SJSA1 (cell line): ENCODE results near the gene CCNO. TPM values are rescaled to one million over a fixed set of nuclear protein-coding genes. Genes with fewer than 3 reads are reported as not detected.

ENCODE experiments used
- DNase-seq, 2 experiments: peaks; one replicate each; pipeline ENCODE4 v3.0.0-alpha.2; 2015 to 2020; ENCODE audit warnings: low spot score in 2 of 2, low read depth in 1 of 2
- H3K27ac ChIP-seq: fragments of 250-450 bp; sonication (Bioruptor Pico); 2 replicates; pipeline ENCODE4 v1.5.1; 2020; ENCODE audit warnings: mild to moderate bottlenecking, moderate library complexity
- H3K27me3 ChIP-seq: fragments of 250-450 bp; sonication (Bioruptor Pico); replicated peaks from 2 replicates; pipeline ENCODE4 v1.5.1; 2020; ENCODE audit warnings: mild to moderate bottlenecking, moderate library complexity
- H3K36me3 ChIP-seq: fragments of 250-450 bp; sonication (Bioruptor Pico); 2 replicates; pipeline ENCODE4 v1.5.1; 2020; ENCODE audit warnings: mild to moderate bottlenecking
- H3K4me1 ChIP-seq: fragments of 250-450 bp; sonication (Bioruptor Pico); replicated peaks from 2 replicates; pipeline ENCODE4 v1.6.1; 2021; ENCODE audit warnings: mild to moderate bottlenecking
- H3K4me3 ChIP-seq: fragments of 250-450 bp; sonication (Bioruptor Pico); 2 replicates; pipeline ENCODE4 v1.5.1; 2020; ENCODE audit warnings: mild to moderate bottlenecking
- H3K9me3 ChIP-seq: fragments of 250-450 bp; sonication (Bioruptor Pico); replicated peaks from 2 replicates; pipeline ENCODE4 v1.5.1; 2020; ENCODE audit warnings: mild to moderate bottlenecking
- total RNA-seq: library from RNA; depleted of rRNA; stranded (reverse); fragments of >200 nt; shearing (Covaris generic); gene quantifications from 2 replicates; pipeline ENCODE4 v1.2.3, GENCODE V29; 2014; rRNA removed

Gene CCNO
- total RNA-seq = 0.34 TPM in 1 of 2 replicates, not detected in the other

- H3K4me1 ChIP-seq = peaks cover 20% of the 10 kb centered on the region
- H3K36me3 ChIP-seq = no peaks in the 10 kb centered on the region
- no peak within 1 kb of the TSS for H3K27ac ChIP-seq
- H3K4me3 ChIP-seq = peak within 1 kb of the TSS; percentile 49
- peak; percentile 77 to 83 for DNase-seq
- H3K27me3 ChIP-seq = no peaks in the 10 kb centered on the region; the same call in 1 of the 2 replicates
- H3K9me3 ChIP-seq = no peaks in the 10 kb centered on the region
These were observed at the start of gene CCNO for GRCh38 chr5:55232985-55233928. TSS of gene CCNO (minus strand) at chr5:55233608. CDS start at chr5:55233523, 85 bp downstream.

- no peak for DNase-seq
- Histone ChIP-seq H3K36me3 (peaks cover 80% of the 10 kb centered on the region), H3K27me3 (no peaks in the 10 kb centered on the region), H3K4me1 (no peaks in the 10 kb centered on the region; the same call in 1 of the 2 replicates), H3K9me3 (no peaks in the 10 kb centered on the region), H3K27ac (no peak overlapping the region), H3K4me3 (no peak overlapping the region)
These were observed 45.4 kb upstream of the CCNO start for GRCh38 chr5:55278778-55279177.

GRCh38 chr5:55276771-55277170, 43.4 kb upstream of the CCNO start:
- Histone ChIP-seq H3K4me1 (no peaks in the 10 kb centered on the region; the same call in 1 of the 2 replicates), H3K36me3 (peaks cover 83% of the 10 kb centered on the region), H3K27ac (no peak overlapping the region), H3K27me3 (no peaks in the 10 kb centered on the region), H3K4me3 (no peak overlapping the region), H3K9me3 (no peaks in the 10 kb centered on the region)
- DNase-seq = no peak

- H3K27me3 ChIP-seq = no peaks in the 10 kb centered on the region
- H3K36me3 ChIP-seq = peaks cover 73% of the 10 kb centered on the region
- H3K4me1 ChIP-seq = no peaks in the 10 kb centered on the region
- H3K27ac ChIP-seq = no peak overlapping the region
- no peak for DNase-seq
- no peak overlapping the region for H3K4me3 ChIP-seq
- no peaks in the 10 kb centered on the region for H3K9me3 ChIP-seq
These were observed 24.9 kb upstream of the CCNO start for GRCh38 chr5:55258339-55258738.

GRCh38 chr5:55254802-55255201, 21.4 kb upstream of the CCNO start:
- no peak overlapping the region for H3K4me3 ChIP-seq
- no peaks in the 10 kb centered on the region for H3K9me3 ChIP-seq
- H3K27ac ChIP-seq = no peak overlapping the region
- H3K27me3 ChIP-seq = no peaks in the 10 kb centered on the region
- DNase-seq = no peak
- peaks cover 45% of the 10 kb centered on the region for H3K36me3 ChIP-seq
- no peaks in the 10 kb centered on the region for H3K4me1 ChIP-seq

GRCh38 chr5:55250064-55250463, 16.7 kb upstream of the CCNO start:
- H3K36me3 ChIP-seq = peaks cover 4% of the 10 kb centered on the region
- no peak for DNase-seq
- no peak overlapping the region for H3K4me3 ChIP-seq
- no peak overlapping the region for H3K27ac ChIP-seq
- no peaks in the 10 kb centered on the region; the same call in 1 of the 2 replicates for H3K9me3 ChIP-seq
- no peaks in the 10 kb centered on the region for H3K4me1 ChIP-seq
- H3K27me3 ChIP-seq = no peaks in the 10 kb centered on the region

GRCh38 chr5:55241746-55242145, 8.3 kb upstream of the CCNO start:
- Histone ChIP-seq H3K27ac (no peak overlapping the region), H3K4me3 (no peak overlapping the region), H3K4me1 (no peaks in the 10 kb centered on the region), H3K9me3 (no peaks in the 10 kb centered on the region), H3K27me3 (peaks cover 3% of the 10 kb centered on the region), H3K36me3 (no peaks in the 10 kb centered on the region)
- no peak for DNase-seq

GRCh38 chr5:55236800-55237199, 3.4 kb upstream of the CCNO start:
- Histone ChIP-seq H3K27ac (no peak overlapping the region), H3K9me3 (no peaks in the 10 kb centered on the region), H3K36me3 (no peaks in the 10 kb centered on the region), H3K27me3 (peaks cover 3% of the 10 kb centered on the region; the same call in 1 of the 2 replicates), H3K4me3 (no peak overlapping the region), H3K4me1 (peaks cover 20% of the 10 kb centered on the region)
- no peak for DNase-seq

- DNase-seq = no peak
- no peaks in the 10 kb centered on the region for H3K36me3 ChIP-seq
- no peaks in the 10 kb centered on the region for H3K9me3 ChIP-seq
- H3K27ac ChIP-seq = no peak overlapping the region
- peak overlapping the region; percentile 49 for H3K4me3 ChIP-seq
- H3K27me3 ChIP-seq = no peaks in the 10 kb centered on the region; the same call in 1 of the 2 replicates
- H3K4me1 ChIP-seq = peaks cover 20% of the 10 kb centered on the region
These were observed 803 bp upstream of the CCNO start for GRCh38 chr5:55234121-55234700.

GRCh38 chr5:55232271-55232984, 980 bp downstream of the CCNO start:
- no peaks in the 10 kb centered on the region for H3K36me3 ChIP-seq
- H3K4me3 ChIP-seq = peak overlapping the region; percentile 49
- no peak for DNase-seq
- H3K27ac ChIP-seq = no peak overlapping the region
- peaks cover 25% of the 10 kb centered on the region for H3K4me1 ChIP-seq
- no peaks in the 10 kb centered on the region; the same call in 1 of the 2 replicates for H3K27me3 ChIP-seq
- no peaks in the 10 kb centered on the region for H3K9me3 ChIP-seq

- H3K4me3 ChIP-seq = no peak overlapping the region
- H3K27ac ChIP-seq = no peak overlapping the region
- H3K36me3 ChIP-seq = no peaks in the 10 kb centered on the region
- H3K27me3 ChIP-seq = no peaks in the 10 kb centered on the region; the same call in 1 of the 2 replicates
- DNase-seq = no peak
- H3K9me3 ChIP-seq = no peaks in the 10 kb centered on the region
- peaks cover 28% of the 10 kb centered on the region for H3K4me1 ChIP-seq
These were observed 1.5 kb downstream of the CCNO start for GRCh38 chr5:55231919-55232270.

- Histone ChIP-seq H3K9me3 (no peaks in the 10 kb centered on the region; the same call in 1 of the 2 replicates), H3K4me1 (peaks cover 35% of the 10 kb centered on the region), H3K27me3 (no peaks in the 10 kb centered on the region; the same call in 1 of the 2 replicates), H3K27ac (no peak overlapping the region), H3K4me3 (no peak overlapping the region), H3K36me3 (no peaks in the 10 kb centered on the region)
- DNase-seq = no peak
These were observed 2.1 kb downstream of the CCNO start for GRCh38 chr5:55231029-55231918.
